Panc1 (cell line): ENCODE measurements around the gene CACTIN. TPM values are rescaled to one million over a fixed set of nuclear protein-coding genes. Genes with fewer than 3 reads are reported as not detected.

Experiments used
- ATAC-seq: fragments of 200-7000 bp; cut with Tn5 transposase; 2 replicates; pipeline ENCODE4 v1.9.1; 2020; ENCODE audit warnings: mild to moderate bottlenecking, moderate library complexity
- BruUV-seq: library from RNA; stranded (reverse); fragments of 400-500 nt; replicated peaks from 2 replicates; lab custom pipeline; 2021; lab: Mats Ljungman, UMichigan
- CTCF ChIA-PET: fragments of 300-600 bp; sonication (Branson Sonifier 250); formaldehyde crosslinking; loops from one replicate; lab custom pipeline; 2022; ENCODE audit warnings: antibody characterized with exemption; lab: Charles Lee
- POLR2A ChIA-PET: fragments of 300-600 bp; sonication (Branson Sonifier 250); formaldehyde crosslinking; loops from one replicate; lab custom pipeline; 2022; ENCODE audit warnings: antibody characterized with exemption; lab: Charles Lee
- DNase-seq: peaks from one replicate; pipeline ENCODE4 v3.0.0-alpha.2; 2010; ENCODE audit warnings: low read depth, low spot score
- H3K27ac ChIP-seq: 2 replicates; pipeline ENCODE4 v1.5.1; 2011; ENCODE audit warnings: mild to moderate bottlenecking, low read length, inconsistent platforms
- H3K27me3 ChIP-seq: fragments of 200-500 bp; sonication (Bioruptor generic); 2 replicates; pipeline ENCODE4 v1.6.0; 2014; ENCODE audit warnings: low read length, inconsistent platforms; ENCODE audit not compliant: control insufficient read depth, insufficient read depth
- H3K36me3 ChIP-seq: fragments of 200-500 bp; sonication (Bioruptor generic); 2 replicates; pipeline ENCODE4 v1.5.1; 2014; ENCODE audit warnings: inconsistent platforms, mild to moderate bottlenecking, low read length, moderate library complexity; ENCODE audit not compliant: control insufficient read depth, insufficient read depth
- H3K4me1 ChIP-seq: 2 replicates; pipeline ENCODE4 v1.5.1; 2011; ENCODE audit warnings: inconsistent platforms, mild to moderate bottlenecking, low read length, moderate library complexity; ENCODE audit not compliant: control insufficient read depth, insufficient read depth
- H3K4me3 ChIP-seq, 2 experiments: 2 replicates each; pipeline ENCODE4 v1.5.1; 2011 to 2012; ENCODE audit warnings: low read depth in 2 of 2, low read length in 2 of 2, mild to moderate bottlenecking in 2 of 2, inconsistent platforms in 1 of 2, moderate library complexity in 1 of 2
- H3K9me3 ChIP-seq: fragments of 200-500 bp; sonication (Bioruptor generic); 2 replicates; pipeline ENCODE4 v1.5.1; 2014; ENCODE audit warnings: low read depth, mild to moderate bottlenecking, inconsistent platforms, low read length, moderate library complexity; ENCODE audit not compliant: control insufficient read depth, insufficient read depth
- POLR2AphosphoS5 ChIP-seq: IDR thresholded peaks from 2 replicates; pipeline ENCODE4 v1.6.1; 2012; ENCODE audit warnings: mild to moderate bottlenecking, low read depth, low read length, moderate library complexity
- SIN3A ChIP-seq: IDR thresholded peaks from 2 replicates; pipeline ENCODE4 v1.6.1; 2012; ENCODE audit warnings: low read depth, mild to moderate bottlenecking, low read length, moderate library complexity, borderline replicate concordance; ENCODE audit not compliant: insufficient read depth
- TCF7L2 ChIP-seq: IDR thresholded peaks from 2 replicates; pipeline ENCODE4 v1.6.1; 2011; ENCODE audit warnings: mild to moderate bottlenecking, low read depth, low read length, inconsistent platforms
- in situ Hi-C: cut with HindIII; loops from 2 replicates; pipeline ENCODE4 v1.10.0; 2016; ENCODE audit warnings: low sequenced_read_pairs, low pct_unique_long_range_greater_than_20kb
- intact Hi-C: fragments of 100-400 bp; cut with micrococcal nuclease; formaldehyde crosslinking; loops from one replicate; pipeline ENCODE4 v1.10.0; 2022; ENCODE audit not compliant: unreplicated experiment
- total RNA-seq: library from RNA; stranded (reverse); gene quantifications from one replicate; pipeline ENCODE4 v1.2.1, GENCODE V29; 2021; ENCODE audit not compliant: unreplicated experiment
- TF ChIP-seq, protein P1 (sequence below): fragments of 450-650 bp; IDR thresholded peaks from 2 replicates; pipeline ENCODE4 v1.5.1; 2017; ENCODE audit warnings: mild to moderate bottlenecking
- TF ChIP-seq, protein P2 (sequence below), 2 experiments: IDR thresholded peaks; 2 replicates each; pipeline ENCODE4 v1.6.1; 2011 to 2012; ENCODE audit warnings: low read depth in 2 of 2, control low read depth in 1 of 2, low read length in 1 of 2, mild to moderate bottlenecking in 1 of 2, moderate library complexity in 1 of 2; ENCODE audit not compliant: insufficient read depth in 1 of 2

Gene CACTIN
- total RNA-seq, 1 experiment from 2014 or later: 25.2 TPM

GRCh38 chr19:3652422-3652821 is 25.8 kb upstream of the CACTIN start:
- ATAC-seq (no peak), DNase-seq (no peak)
- Histone ChIP-seq H3K4me1 (no peaks in the 10 kb centered on the region), H3K27ac (no peak overlapping the region), H3K36me3 (no peaks in the 10 kb centered on the region), H3K27me3 (no peaks in the 10 kb centered on the region), H3K4me3 (no peak overlapping the region), H3K9me3 (no peaks in the 10 kb centered on the region)
- POLR2A ChIA-PET: no interaction called here
- CTCF ChIA-PET: no interaction called here
- TF ChIP-seq TCF7L2 (no peak), SIN3A (no peak), POLR2AphosphoS5 (no peak)
- TF ChIP-seq, protein P1, sequence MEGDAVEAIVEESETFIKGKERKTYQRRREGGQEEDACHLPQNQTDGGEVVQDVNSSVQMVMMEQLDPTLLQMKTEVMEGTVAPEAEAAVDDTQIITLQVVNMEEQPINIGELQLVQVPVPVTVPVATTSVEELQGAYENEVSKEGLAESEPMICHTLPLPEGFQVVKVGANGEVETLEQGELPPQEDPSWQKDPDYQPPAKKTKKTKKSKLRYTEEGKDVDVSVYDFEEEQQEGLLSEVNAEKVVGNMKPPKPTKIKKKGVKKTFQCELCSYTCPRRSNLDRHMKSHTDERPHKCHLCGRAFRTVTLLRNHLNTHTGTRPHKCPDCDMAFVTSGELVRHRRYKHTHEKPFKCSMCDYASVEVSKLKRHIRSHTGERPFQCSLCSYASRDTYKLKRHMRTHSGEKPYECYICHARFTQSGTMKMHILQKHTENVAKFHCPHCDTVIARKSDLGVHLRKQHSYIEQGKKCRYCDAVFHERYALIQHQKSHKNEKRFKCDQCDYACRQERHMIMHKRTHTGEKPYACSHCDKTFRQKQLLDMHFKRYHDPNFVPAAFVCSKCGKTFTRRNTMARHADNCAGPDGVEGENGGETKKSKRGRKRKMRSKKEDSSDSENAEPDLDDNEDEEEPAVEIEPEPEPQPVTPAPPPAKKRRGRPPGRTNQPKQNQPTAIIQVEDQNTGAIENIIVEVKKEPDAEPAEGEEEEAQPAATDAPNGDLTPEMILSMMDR: no peak
- TF ChIP-seq, protein P2, sequence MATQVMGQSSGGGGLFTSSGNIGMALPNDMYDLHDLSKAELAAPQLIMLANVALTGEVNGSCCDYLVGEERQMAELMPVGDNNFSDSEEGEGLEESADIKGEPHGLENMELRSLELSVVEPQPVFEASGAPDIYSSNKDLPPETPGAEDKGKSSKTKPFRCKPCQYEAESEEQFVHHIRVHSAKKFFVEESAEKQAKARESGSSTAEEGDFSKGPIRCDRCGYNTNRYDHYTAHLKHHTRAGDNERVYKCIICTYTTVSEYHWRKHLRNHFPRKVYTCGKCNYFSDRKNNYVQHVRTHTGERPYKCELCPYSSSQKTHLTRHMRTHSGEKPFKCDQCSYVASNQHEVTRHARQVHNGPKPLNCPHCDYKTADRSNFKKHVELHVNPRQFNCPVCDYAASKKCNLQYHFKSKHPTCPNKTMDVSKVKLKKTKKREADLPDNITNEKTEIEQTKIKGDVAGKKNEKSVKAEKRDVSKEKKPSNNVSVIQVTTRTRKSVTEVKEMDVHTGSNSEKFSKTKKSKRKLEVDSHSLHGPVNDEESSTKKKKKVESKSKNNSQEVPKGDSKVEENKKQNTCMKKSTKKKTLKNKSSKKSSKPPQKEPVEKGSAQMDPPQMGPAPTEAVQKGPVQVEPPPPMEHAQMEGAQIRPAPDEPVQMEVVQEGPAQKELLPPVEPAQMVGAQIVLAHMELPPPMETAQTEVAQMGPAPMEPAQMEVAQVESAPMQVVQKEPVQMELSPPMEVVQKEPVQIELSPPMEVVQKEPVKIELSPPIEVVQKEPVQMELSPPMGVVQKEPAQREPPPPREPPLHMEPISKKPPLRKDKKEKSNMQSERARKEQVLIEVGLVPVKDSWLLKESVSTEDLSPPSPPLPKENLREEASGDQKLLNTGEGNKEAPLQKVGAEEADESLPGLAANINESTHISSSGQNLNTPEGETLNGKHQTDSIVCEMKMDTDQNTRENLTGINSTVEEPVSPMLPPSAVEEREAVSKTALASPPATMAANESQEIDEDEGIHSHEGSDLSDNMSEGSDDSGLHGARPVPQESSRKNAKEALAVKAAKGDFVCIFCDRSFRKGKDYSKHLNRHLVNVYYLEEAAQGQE (IDR thresholded peaks at IDR 0.05; ENCODE audit: insufficient read depth in 1 of 2, low read depth in 2 of 2, low read length in 1 of 2): no peak
- BruUV-seq: no TSS peak
- intact Hi-C loops: no loop called here
- in situ Hi-C loops: no loop called here

GRCh38 chr19:3651684-3652083 is 25.1 kb upstream of the CACTIN start:
- H3K27me3 ChIP-seq: no peaks in the 10 kb centered on the region
- TF ChIP-seq, protein P1: no peak
- TF ChIP-seq POLR2AphosphoS5 (no peak), TCF7L2 (no peak), SIN3A (no peak)
- TF ChIP-seq, protein P2 (IDR thresholded peaks at IDR 0.05; ENCODE audit: insufficient read depth in 1 of 2, low read depth in 2 of 2, low read length in 1 of 2): no peak
- DNase-seq (no peak), ATAC-seq (no peak)
- H3K4me1 ChIP-seq: no peaks in the 10 kb centered on the region
- no peaks in the 10 kb centered on the region for H3K36me3 ChIP-seq
- H3K27ac ChIP-seq: no peak overlapping the region
- BruUV-seq: no TSS peak
- no peak overlapping the region for H3K4me3 ChIP-seq
- CTCF ChIA-PET: no interaction called here
- intact Hi-C loops (no loop called here), in situ Hi-C loops (no loop called here)
- POLR2A ChIA-PET: no interaction called here
- no peaks in the 10 kb centered on the region for H3K9me3 ChIP-seq
